K562 (cell line): ENCODE results near the gene CSNK1D. TPM values are rescaled to one million over a fixed set of nuclear protein-coding genes. Genes with fewer than 3 reads are reported as not detected.
A peak's percentile ranks its signal among the peaks of the same experiment; 100 is the strongest.

Experiments used
- BHLHE40 ChIP-seq: IDR thresholded peaks from 2 replicates; pipeline ENCODE4 v1.6.1; 2011; ENCODE audit warnings: low read length, improper control_type of control experiment
- BRD4 ChIP-seq: fragments of 200-600 bp; sonication (generic); IDR thresholded peaks from 2 replicates; pipeline ENCODE4 v1.6.1; 2017; ENCODE audit warnings: inconsistent platforms
- CBX2 ChIP-seq: fragments of 200-600 bp; sonication (generic); IDR thresholded peaks from one replicate; pipeline ENCODE4 v1.6.1; 2012; ENCODE audit warnings: mild to moderate bottlenecking, low read length, inconsistent platforms; ENCODE audit not compliant: insufficient read depth, poor library complexity, severe bottlenecking
- FOXP1 ChIP-seq: sonication (generic); formaldehyde crosslinking; IDR thresholded peaks from 2 replicates; pipeline ENCODE4 v1.8.0; 2022; ENCODE audit warnings: mild to moderate bottlenecking, missing genetic modification reagents
- KDM2B ChIP-seq: fragments of 250-450 bp; sonication (Bioruptor Pico); IDR thresholded peaks from 2 replicates; pipeline ENCODE4 v1.8.0; 2021; ENCODE audit warnings: mild to moderate bottlenecking, moderate library complexity
- MCM5 ChIP-seq: fragments of 450-650 bp; IDR thresholded peaks from 2 replicates; pipeline ENCODE4 v1.6.1; 2016; ENCODE audit warnings: low read depth
- MXI1 ChIP-seq: IDR thresholded peaks from 2 replicates; pipeline ENCODE4 v1.6.1; 2011; ENCODE audit warnings: low read depth, mild to moderate bottlenecking, improper control_type of control experiment, low read length
- PHF20 ChIP-seq: fragments of 450-650 bp; IDR thresholded peaks from 2 replicates; pipeline ENCODE4 v1.6.1; 2018; ENCODE audit not compliant: partially characterized antibody
- POLR2AphosphoS5 ChIP-seq: IDR thresholded peaks from 2 replicates; pipeline ENCODE4 v1.6.1; 2011; ENCODE audit warnings: mild to moderate bottlenecking, low read depth, low read length, moderate library complexity; ENCODE audit not compliant: control insufficient read depth, insufficient read depth
- PREB ChIP-seq: sonication (generic); formaldehyde crosslinking; IDR thresholded peaks from 2 replicates; pipeline ENCODE4 v1.8.1; 2023; ENCODE audit warnings: mild to moderate bottlenecking, missing genetic modification reagents
- XRCC4 ChIP-seq: IDR thresholded peaks from one replicate; pipeline ENCODE4 v1.6.1; 2011; ENCODE audit not compliant: insufficient read depth, insufficient read length; ENCODE audit errors: extremely low read depth
- ZKSCAN8 ChIP-seq: fragments of 200-800 bp; sonication (Bioruptor generic); IDR thresholded peaks from 2 replicates; pipeline ENCODE4 v1.6.1; 2016; ENCODE audit warnings: missing genetic modification characterization, missing compliant biosample characterization
- ZNF263 ChIP-seq: sonication (generic); formaldehyde crosslinking; IDR thresholded peaks from 2 replicates; pipeline ENCODE4 v1.8.0; 2022; ENCODE audit warnings: mild to moderate bottlenecking, missing genetic modification reagents, borderline replicate concordance
- ZNF586 ChIP-seq: fragments of 450-650 bp; formaldehyde crosslinking; conservative IDR thresholded peaks from 2 replicates; pipeline ENCODE4 v1.4.0; 2020; ENCODE audit warnings: mild to moderate bottlenecking, moderate library complexity
- ZNF655 ChIP-seq: fragments of 250-450 bp; sonication (Bioruptor Pico); IDR thresholded peaks from 2 replicates; pipeline ENCODE4 v1.5.0; 2021
- polyA plus RNA-seq, 8 experiments: library from polyadenylated mRNA; depleted of rRNA in 4 of 8; stranded (reverse) in 5 of 8; unstranded in 3 of 8; fragments of >200 nt; fragmentation: Nextera tagmentation in 2 of 8; fragmentation: Illumina TruSeq in 1 of 8; extraction: Ambion mirVana in 2 of 8; extraction: Trizol in 1 of 8; gene quantifications; 2 replicates each; pipeline versions ENCODE4 v1.2.1 to v1.2.3, GENCODE V29; 2011 to 2014; ENCODE audit warnings: inconsistent platforms in 1 of 8, missing spikeins in 1 of 8
- total RNA-seq, 7 experiments: library from RNA; depleted of rRNA in 6 of 7; stranded (reverse); fragments of >200 nt in 6 of 7; fragmentation: Illumina TruSeq in 2 of 7; extraction: Trizol in 2 of 7; gene quantifications; 2 replicates each; pipeline versions ENCODE4 v1.2.1 to v1.2.3, GENCODE V29; 2011 to 2021; ENCODE audit warnings: low replicate concordance in 1 of 7
- TF ChIP-seq, protein P1 (sequence below), 3 experiments: fragments of 200-800 bp in 1 of 3; fragments of 250-450 bp in 1 of 3; fragments of 450-650 bp in 1 of 3; sonication (Bioruptor Pico) in 1 of 3; sonication (Bioruptor generic) in 1 of 3; formaldehyde crosslinking in 1 of 3; IDR thresholded peaks; 2 replicates each; pipeline versions ENCODE4 v1.6.1 to v1.8.0; 2016 to 2022; ENCODE audit warnings: mild to moderate bottlenecking in 2 of 3, missing genetic modification characterization in 2 of 3, missing compliant biosample characterization in 1 of 3, moderate library complexity in 1 of 3
- TF ChIP-seq, protein P2 (sequence below): sonication (generic); formaldehyde crosslinking; IDR thresholded peaks from 2 replicates; pipeline ENCODE4 v1.8.1; 2022; ENCODE audit warnings: missing genetic modification reagents

Gene CSNK1D
- total and polyA plus RNA-seq, 9 of the 15 experiments (the other 6 are each of a cell fraction or from before 2014, with no cell fraction given), result 6.5 to 133 (median 41.3) TPM

DNA sequence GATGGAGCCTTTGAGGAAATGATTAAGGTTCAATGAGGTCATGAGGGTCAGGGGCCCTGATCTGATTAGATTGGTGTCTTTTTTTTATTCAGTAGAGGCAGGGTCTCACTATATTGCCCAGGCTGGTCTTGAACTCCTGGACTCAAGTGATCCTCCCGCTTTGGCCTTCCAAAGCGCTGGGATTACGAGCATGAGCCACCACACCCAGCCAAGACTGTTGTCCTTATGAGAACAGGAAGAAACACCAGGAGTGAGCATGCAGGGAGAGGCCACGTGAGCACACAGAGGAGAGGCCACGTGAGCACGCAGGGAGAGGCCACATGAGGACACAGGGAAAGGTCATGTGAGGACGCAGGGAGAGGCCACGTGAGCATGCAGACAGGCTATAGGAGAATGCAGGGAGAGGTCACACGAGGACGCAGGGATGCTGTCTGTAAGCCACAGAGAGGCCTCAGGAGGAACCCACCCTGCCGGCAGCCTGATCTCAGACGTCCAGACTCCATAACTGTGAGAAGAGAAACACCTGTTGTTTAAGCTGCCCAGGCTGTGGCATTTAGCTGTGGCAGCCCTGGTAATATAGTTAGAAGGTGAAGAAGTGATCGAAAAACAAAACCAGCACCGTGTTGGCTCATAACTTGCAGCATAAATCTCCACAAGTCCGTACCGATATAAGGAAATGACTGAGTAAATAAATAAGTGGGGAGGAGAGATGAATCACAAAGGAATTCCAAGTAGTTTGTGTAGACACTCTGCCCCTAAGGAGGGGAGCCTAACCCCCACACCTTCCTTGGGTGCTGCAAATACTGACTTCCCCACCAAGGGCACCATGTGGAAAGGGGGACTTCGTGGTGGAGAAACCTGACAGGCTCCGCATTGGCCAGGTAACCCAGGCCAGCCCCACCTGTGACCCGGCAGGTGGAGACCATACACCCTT lies 14.6 kb upstream of the CSNK1D start (continued):
- TF ChIP-seq, protein P1, sequence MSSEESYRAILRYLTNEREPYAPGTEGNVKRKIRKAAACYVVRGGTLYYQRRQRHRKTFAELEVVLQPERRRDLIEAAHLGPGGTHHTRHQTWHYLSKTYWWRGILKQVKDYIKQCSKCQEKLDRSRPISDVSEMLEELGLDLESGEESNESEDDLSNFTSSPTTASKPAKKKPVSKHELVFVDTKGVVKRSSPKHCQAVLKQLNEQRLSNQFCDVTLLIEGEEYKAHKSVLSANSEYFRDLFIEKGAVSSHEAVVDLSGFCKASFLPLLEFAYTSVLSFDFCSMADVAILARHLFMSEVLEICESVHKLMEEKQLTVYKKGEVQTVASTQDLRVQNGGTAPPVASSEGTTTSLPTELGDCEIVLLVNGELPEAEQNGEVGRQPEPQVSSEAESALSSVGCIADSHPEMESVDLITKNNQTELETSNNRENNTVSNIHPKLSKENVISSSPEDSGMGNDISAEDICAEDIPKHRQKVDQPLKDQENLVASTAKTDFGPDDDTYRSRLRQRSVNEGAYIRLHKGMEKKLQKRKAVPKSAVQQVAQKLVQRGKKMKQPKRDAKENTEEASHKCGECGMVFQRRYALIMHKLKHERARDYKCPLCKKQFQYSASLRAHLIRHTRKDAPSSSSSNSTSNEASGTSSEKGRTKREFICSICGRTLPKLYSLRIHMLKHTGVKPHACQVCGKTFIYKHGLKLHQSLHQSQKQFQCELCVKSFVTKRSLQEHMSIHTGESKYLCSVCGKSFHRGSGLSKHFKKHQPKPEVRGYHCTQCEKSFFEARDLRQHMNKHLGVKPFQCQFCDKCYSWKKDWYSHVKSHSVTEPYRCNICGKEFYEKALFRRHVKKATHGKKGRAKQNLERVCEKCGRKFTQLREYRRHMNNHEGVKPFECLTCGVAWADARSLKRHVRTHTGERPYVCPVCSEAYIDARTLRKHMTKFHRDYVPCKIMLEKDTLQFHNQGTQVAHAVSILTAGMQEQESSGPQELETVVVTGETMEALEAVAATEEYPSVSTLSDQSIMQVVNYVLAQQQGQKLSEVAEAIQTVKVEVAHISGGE (CRISPR knock-in tag; IDR thresholded peaks at IDR 0.05), result peak in 1 of 3 experiments; percentile 82; a peak in 2 of 6 replicates
- TF ChIP-seq ZKSCAN8 (CRISPR knock-in tag) (peak; percentile 82), FOXP1 (CRISPR knock-in tag) (peak; percentile 39; the same call in 1 of the 2 replicates), MXI1 (0 out of 2 replicates have a peak, but pooled peaks have one; percentile 67), ZNF655 (CRISPR knock-in tag) (no peak), MCM5 (no peak), XRCC4 (no peak), BHLHE40 (peak; percentile 100), KDM2B (no peak), CBX2 (no peak), ZNF586 (CRISPR knock-in tag) (0 out of 2 replicates have a peak, but pooled peaks have one; percentile 45), ZNF263 (peak; percentile 31; the same call in 1 of the 2 replicates), POLR2AphosphoS5 (no peak), BRD4 (no peak), PREB (CRISPR knock-in tag) (no peak), PHF20 (peak; percentile 91)
- TF ChIP-seq, protein P2, sequence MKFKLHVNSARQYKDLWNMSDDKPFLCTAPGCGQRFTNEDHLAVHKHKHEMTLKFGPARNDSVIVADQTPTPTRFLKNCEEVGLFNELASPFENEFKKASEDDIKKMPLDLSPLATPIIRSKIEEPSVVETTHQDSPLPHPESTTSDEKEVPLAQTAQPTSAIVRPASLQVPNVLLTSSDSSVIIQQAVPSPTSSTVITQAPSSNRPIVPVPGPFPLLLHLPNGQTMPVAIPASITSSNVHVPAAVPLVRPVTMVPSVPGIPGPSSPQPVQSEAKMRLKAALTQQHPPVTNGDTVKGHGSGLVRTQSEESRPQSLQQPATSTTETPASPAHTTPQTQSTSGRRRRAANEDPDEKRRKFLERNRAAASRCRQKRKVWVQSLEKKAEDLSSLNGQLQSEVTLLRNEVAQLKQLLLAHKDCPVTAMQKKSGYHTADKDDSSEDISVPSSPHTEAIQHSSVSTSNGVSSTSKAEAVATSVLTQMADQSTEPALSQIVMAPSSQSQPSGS (CRISPR knock-in tag), result no peak
